HG02852 (cell line): ENCODE results near the gene KRT26.
"Not testable (repeated sequence)": the region's sequence is repeated elsewhere in the genome, so short reads cannot be mapped to it uniquely, and the experiment has no call there.

Source experiments
- ATAC-seq: cut with Tn5 transposase; IDR thresholded peaks from one replicate; pipeline ENCODE4 v1.9.1; 2021; ENCODE audit warnings: mild to moderate bottlenecking, moderate library complexity; ENCODE audit not compliant: unreplicated experiment

Gene KRT26, protein sequence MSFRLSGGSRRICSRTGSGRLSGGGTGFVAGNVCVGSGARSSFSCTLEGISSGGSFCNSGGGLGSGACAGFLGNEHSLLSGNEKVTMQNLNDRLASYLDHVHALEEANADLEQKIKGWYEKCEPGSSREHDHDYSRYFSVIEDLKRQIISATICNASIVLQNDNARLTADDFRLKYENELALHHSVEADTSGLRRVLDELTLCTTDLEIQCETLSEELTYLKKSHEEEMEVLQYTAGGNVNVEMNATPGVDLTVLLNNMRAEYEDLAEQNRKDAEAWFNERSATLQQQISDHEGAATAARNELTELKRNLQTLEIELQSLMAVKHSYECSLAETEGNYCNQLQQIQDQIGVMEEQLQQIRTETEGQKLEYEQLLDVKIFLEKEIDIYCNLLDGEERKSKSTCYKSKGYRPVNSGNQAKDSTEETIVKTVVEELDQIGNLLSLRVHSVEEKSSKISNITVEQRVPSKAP

DNA sequence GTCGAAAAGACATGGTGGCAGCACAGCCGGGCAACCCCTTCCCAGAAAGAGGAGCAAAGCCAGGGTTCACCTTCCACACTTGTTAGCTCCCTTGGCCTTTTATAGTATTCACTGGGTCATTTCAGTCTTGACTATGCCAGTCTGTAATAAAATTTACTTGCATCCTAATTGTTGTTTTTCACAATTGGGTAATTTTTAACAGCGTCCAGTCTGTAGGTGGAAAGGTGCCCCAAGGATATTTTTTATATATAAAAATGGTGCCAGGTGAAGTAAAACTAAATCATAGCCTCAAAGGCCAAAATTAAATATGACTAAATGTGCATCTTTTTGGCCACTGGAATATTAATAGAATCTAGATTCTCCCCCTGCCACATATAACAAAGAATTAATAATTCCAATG lies at the start of gene KRT26:
Gene KRT26, minus strand, starts transcription at position 101 of the 400 bp plus-strand sequence. Its CDS starts 88 bp downstream, at position 13.
- no peak for ATAC-seq

DNA sequence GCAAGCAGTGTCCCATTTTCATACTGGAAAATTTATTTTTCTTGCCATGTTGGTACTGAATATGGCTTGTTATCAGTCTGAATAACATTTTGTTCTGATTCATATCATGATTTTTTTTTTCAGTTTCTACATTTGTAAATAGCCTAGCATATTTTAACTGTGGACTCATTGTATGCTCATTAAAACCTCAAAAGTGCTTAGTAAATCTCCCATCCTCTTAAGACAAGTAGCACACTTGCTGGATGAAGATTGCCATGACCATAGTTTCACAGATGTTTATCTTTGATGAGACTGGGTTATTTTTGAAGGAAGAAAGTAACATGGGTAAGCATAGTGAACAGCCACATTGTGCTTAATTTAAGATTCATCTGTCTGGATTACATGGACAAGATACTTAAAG lies 49.5 kb upstream of the KRT26 start:
- ATAC-seq = no peak

DNA sequence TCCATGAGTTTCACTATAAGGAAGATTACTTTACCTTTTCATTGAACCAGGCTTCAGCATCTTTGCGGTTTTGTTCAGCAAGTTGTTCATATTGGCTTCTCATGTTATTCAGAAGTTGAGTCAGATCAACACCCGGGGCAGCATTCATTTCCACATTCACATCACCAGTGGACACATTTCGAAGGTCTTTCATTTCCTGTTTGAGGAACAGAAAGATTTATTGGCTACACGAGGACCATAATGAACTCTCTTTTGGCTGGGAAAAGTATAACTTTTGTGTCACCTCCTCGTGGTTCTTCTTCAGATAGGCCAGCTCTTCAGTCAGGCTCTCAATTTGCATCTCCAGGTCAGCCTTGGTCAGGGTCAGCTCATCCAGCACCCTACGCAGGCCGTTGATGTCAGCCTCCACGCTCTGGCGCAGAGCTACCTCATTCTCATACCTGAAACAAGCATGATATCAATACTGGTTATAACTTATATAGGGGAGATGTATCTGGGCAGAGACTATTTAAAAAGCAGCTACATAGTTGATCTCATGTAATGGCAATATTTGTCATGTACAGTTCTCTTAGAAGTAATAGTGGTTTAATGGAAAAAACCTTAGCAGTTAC lies 48.3 kb upstream of the KRT26 start:
- ATAC-seq = no peak

DNA sequence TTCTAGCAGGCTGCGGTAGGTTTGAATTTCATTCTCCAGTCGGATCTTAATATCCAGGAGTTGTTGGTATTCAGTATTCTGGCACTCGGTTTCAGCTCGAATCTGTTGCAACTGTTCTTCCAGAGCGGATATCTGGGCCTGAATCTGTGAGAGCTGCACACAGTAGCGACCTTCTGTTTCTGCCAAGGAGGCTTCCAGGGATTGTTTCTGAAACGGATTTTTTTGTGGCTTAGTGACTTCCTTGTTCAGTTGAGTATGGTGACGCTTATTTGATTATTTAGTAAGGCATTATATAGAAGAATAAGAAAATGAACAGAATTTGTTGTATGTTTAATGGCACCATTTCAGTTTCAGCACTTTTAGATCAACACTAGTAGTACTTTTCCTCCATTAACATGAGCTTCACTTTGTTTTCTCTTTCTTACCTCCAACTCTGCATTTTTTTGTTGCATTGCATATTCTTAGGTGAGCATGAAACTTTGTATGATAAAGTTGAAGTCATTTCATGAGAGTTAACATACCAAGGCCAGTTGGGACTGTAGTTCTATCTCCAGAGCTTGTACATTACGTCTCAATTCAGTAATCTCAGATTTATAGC lies 47.6 kb upstream of the KRT26 start:
- no peak for ATAC-seq

DNA sequence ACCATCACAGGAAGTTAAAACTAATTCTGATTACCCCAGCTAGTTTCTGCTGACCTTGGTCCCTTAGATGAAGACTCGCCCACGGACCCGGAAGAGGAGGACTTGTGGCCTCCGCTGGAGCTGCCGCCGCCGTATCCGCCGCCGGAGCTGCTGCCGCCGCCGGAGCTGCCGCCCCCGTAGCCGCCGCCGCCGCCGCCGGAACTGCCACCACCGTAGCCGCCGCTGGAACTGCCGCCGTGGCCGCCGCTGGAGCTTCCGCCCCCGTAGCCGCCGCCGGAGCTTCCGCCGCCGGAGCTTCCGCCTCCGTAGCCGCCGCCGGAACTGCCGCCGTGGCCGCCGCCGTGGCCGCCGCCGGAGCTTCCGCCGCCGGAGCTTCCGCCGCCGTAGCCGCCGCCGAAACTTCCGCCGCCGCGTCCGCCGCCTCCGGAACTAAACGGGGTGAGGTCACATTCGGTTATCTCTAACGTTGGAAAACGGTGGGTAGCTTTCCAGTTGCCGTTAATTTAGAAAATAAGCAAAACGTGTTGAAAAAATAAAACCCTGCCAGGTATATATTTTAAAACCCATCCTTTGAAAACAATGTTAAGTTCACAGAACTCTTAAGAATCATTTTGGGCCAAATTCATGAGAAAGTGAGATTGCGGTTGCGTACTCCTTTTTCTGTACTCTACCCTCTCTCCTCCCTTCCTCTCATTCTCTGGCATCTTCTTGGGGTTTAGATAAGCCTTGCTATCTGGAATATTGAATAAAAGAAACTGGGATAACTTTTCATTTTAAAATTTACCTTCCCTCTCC lies 46.9 kb upstream of the KRT26 start:
- peak; percentile 74 for ATAC-seq

DNA sequence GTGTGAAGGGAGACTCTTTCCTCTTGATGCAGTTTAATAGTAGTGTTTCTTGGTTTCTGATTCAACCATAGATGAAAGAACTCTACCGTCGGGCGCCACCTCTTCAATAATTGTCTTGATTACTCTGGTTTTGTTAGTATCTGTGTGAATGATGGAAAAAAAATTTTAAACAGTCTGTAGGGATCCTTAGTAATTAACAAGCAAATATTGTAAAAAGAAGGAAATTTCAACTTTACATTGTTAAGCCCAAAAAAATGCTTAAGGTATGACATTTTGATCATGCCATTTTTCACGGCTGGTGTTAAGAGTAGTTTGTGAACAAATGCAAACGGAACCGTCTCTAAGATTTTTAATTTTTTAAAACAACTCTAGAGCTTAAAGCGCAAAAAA lies 46.3 kb upstream of the KRT26 start:
- ATAC-seq = no peak

DNA sequence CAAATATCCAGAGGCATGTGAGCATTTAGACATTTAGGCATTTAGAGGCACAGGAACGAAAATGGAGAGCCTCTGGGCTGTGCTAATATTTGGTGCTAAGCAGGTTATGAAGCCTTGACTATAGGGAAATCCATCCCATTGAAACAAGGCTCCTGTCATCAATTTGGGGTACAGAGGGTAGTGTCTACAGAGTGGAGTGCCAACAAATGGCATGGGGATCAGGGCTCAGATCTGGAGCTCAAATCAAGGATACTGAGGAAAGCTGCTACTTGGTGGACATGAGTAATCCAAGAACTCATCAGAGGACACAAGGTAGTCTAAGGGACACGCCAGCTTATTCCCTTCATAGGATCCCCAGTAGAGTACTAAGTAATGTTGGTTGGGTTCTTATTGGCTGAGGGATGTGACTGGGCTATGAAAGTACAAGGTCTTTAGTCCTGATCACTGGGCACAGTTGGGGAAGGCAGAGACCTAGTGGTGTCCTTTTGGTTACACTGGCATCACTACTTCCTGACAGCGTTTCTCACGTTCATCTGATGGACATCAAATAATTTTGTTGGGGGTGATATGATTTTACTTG lies 45.2 kb upstream of the KRT26 start:
- ATAC-seq = no peak

DNA sequence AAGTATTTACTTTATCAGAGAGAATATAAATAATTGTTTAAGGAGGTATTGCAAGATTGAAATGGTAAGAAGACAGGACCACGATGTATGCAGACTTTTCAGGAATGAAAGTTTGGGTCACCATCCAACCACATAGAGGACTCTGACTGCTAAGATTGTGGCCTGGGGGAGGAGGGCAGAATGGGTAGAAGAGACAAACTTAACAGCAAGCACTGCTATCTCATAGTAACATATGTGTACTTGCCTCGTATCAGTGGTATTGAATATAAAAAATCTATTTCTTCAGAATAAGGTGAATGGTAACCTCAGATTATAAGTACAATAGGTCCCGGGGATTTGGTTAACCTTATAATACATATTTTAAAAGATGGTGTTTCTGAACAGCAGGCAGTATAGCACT lies 44.6 kb upstream of the KRT26 start:
- ATAC-seq = no peak

DNA sequence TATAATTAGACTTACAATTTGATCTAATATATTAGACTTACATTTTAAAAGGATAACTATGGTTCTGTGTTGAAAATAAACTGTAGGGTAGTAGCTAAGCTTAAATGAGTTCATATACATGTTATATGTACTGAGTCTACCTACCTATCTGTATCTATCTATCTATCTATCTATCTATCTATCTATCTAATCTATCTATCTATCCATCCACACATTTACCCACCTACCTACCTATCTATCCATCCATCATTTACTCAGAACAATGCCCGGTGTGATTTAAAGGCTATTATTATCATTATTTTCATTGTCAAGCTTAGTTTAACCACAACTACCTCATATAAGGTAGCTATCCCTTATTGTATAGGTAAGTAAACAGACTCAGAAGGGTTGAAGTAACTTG lies 43.4 kb upstream of the KRT26 start:
- no peak for ATAC-seq

DNA sequence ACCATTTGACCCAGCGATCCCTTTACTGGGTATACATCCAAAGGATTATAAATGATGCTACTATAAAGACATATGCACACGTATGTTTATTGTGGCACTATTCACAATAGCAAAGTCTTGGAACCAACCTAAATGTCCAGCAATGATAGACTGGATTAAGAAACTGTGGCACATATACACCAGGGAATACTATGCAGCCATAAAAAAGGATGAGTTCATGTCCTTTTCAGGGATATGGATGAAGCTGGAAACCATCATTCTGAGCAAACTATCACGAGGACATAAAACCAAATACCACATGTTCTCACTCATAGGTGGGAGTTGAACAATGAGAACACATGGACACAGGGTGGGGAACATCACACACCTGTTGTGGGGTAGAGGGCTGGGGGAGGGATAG lies 42.7 kb upstream of the KRT26 start:
- ATAC-seq = not testable (repeated sequence)

DNA sequence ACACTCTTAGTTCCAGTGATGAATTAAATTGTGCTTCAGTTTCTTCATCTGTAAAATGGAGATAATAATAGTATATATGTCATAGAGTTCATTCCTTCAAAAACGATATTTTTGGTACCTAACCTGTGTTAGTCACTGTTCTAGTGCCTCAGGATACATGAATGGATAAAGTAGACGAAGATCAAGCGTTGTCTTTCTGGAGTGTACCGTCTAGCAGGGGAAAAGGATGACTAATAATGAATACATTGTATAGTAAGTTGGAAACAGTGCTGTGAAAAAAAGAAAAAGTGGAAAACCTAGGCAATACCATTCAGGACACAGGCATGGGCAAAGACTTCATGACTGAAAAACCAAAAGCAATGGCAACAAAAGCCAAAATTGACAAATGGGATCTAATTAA lies 41.8 kb upstream of the KRT26 start:
- ATAC-seq = no peak

DNA sequence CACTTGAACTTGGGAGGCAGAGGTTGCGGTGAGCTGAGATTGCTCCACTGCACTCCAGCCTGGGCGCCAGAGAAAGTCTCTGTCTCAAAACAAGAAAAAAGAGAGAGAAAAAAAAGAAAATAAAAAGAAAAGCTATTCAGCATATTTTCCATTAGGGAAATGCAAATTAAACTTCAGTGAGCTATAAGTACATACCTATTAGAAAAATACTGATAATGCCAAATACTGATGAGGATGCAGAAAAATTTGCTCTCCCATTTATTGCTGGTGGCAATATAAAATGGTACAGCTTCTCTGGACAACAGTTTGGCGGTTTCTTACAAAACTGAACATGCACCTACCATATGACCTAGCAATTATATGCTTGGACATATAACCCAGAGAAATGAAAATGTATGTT lies 40.6 kb upstream of the KRT26 start:
- no peak for ATAC-seq

DNA sequence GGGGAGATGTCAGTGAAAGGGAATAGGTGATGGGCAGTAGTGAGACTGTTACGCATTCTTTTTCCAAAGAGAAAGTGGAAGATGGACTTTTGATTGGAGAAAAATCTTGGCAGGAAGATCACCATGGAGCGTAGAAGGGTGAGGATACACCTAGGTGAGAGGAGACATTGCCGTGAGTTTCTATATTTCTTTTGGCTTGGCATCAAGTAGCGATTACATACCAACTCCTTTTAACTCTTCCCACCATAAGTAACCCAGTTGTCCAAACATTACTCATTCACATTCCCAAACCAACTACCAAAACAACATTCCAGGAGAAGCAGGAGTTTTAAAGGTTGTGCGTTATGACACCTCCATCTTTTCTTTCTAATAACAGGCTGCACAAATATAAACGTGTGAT lies 38.5 kb upstream of the KRT26 start:
- no peak for ATAC-seq

DNA sequence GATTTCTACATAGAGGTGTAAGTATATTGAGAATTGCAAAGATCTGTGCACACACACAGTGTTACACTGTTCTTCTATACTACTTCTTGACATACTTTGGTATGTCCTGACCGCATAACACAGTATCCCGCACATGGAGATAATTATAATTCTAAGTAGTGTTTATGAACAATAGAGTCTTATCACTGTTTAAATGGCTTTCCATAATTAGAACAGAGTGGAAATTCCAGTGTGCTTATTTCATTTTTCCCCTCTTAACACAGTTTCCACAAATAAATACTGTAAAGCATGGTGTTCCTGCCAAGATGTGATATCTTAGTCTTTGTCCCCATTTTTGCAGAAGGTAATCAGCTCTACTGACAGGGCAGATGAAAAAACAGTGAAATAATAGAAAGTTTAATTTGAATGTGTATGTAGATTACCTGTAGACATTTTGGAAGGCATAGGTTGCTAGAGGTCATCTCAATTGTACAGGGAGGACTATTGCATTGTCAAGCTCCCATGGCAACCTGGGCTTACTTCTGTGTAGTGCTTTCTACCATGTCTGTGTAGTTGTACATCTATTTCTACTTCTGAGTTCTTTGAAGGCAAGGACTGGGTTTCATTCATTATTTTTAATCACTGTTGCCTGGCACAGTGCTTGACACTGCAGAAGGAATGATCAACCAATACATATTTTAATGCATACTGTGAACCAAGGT lies 37.9 kb upstream of the KRT26 start:
- no peak for ATAC-seq

DNA sequence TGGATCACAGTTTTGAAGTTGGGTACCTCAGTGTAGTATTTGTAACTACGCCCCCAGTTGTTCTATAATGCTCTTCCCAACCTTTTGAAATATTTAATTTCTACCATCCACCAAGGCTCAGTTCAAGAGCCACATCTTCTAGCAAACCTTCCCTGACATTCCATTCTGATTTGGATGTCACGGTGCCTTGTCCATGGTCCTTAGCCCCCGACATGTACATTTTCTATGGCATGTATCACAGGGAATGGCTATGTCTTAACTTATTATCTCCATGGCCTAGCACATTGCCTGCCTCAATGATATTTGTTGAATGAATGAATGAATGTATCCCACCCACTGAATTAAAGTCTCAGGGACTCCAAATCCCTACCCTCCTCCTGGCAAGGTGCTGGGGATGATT lies 34.1 kb upstream of the KRT26 start:
- no peak for ATAC-seq

DNA sequence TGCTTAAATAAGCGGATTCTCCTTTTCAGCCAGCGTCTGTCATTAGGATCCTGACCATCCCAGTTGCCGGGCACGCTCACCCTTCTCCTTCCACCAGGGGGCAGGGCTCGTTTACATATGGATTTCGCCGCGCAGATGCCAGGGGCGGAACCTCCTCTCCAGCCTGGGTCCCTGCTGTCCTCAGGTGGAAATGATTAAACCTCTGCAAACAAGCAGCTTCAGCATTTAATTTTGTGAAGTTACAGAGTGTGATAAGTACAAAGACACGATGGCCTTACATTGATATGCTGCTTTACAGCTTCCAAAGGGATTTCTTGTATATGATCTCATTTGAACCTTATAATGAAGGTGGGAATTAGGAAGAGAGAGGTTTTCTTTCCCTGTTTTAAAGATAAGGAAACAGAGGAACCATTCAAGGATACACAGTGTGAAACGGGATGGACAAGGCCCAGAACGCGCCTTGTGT lies 31.6 kb upstream of the KRT26 start:
- no peak for ATAC-seq

DNA sequence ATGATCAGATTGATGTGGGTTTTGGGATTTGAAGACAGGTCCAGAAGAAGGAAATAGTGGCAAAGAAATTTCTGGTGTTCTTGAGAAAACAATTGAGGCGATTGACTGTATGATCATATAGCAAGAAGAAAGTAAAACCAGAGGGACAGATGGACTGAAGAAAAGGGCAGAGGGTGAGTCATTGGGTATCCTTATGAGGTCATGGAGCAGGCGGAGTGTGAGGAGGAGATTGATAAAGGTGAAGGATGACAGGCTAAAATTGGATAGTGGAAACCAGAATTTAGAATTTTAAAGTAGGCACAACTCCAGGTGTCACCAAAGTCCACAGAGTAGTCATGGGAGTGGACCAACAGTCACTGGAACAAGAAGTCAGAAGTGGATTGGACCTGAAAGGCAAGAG lies 29.2 kb upstream of the KRT26 start:
- no peak for ATAC-seq

DNA sequence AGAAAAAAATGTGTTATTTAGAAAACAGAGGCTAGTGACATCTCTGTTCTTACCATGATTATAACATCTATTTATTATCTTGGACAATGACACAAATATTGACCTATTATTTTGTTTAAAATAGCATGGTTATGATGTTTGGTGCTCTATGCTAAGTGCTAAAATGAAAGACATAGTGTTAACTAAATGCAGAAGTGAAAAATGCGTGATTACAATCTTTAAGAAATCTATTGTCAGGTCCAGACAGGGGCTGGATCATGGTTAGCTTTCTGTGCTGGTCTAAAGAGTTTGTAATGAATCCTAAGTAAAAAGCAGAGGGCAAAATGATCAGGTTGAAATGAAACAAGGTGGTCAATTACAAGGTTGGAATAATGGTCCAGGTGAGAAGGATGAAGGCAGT lies 28.4 kb upstream of the KRT26 start:
- no peak for ATAC-seq

DNA sequence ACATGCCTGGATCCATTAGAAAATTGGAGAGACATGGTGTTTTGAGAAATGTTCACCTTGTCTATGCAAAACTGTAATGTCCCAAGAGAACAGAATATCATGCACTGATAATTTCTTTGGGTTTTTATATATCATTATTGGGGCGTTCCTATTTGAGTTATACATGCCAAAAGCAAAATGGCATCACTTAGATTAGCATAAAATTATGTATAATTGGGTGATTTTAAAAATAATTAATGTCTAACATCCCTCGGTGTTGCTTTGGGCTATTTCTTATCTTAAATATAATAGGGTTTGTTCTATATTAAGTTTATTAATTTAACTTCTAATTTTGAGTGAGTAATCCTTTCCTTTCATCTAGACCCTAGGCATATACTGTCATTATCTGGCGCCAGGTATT lies 27.9 kb upstream of the KRT26 start, which contains the start of gene KRT28:
Gene KRT28, minus strand, starts transcription at position 101 of the 400 bp plus-strand sequence. Its CDS starts 66 bp downstream, at position 35.
- no peak for ATAC-seq

DNA sequence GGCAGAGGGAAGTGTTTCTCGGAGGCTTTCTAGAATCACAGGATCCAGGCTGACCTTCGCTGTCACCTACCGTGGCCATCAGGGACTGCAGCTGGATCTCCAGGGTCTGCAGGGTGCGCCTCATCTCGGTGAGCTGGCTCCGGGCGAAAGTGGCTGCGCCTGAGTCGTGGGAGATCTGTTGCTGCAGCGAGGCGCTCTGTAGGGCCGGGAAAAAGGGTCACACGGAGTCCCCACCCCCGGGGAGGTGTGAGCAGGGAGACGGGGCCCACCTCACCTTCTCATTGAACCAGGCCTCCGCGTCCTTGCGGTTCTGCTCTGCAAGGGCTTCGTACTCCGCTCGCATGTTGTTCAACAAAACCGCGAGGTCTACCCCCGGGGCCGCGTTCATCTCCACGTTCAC lies 24.8 kb upstream of the KRT26 start:
- ATAC-seq = no peak
